Common myeloid progenitor, CD34-positive (primary cell): Measurements from ENCODE around the gene KCNJ5.

Experiments
- CTCF ChIA-PET: fragments of 350-600 bp; sonication (Branson Sonifier 250); formaldehyde crosslinking; loops from one replicate; lab custom pipeline; 2021; ENCODE audit warnings: antibody characterized with exemption; lab: Charles Lee
- POLR2A ChIA-PET: fragments of 350-600 bp; sonication (Branson Sonifier 250); formaldehyde crosslinking; loops from one replicate; lab custom pipeline; 2021; ENCODE audit warnings: antibody characterized with exemption; lab: Charles Lee
- DNase-seq, 3 donors: peaks; one replicate each; pipeline versions ENCODE4 v3.0.0 to v3.0.0-alpha.2; 2013
- H3K27ac ChIP-seq, 2 experiments: 1 replicate in 1 of 2; 2 replicates in 1 of 2; pipeline ENCODE4 v1.7.0; 2013; ENCODE audit warnings: inconsistent platforms in 2 of 2, low read length in 2 of 2, mild to moderate bottlenecking in 2 of 2, low read depth in 1 of 2, moderate library complexity in 1 of 2; ENCODE audit not compliant: severe bottlenecking in 2 of 2, insufficient read depth in 1 of 2, poor library complexity in 1 of 2
- H3K27me3 ChIP-seq, 5 experiments: replicated peaks in 2 of 5; 1 replicate in 3 of 5; 2 replicates in 2 of 5; pipeline versions ENCODE4 v1.6.1 to v1.7.0; 2013; ENCODE audit warnings: low read length in 4 of 5, mild to moderate bottlenecking in 2 of 5, moderate library complexity in 2 of 5, inconsistent platforms in 1 of 5; ENCODE audit not compliant: insufficient read depth in 5 of 5, control insufficient read depth in 4 of 5
- H3K36me3 ChIP-seq, 4 experiments: 1 replicate in 2 of 4; 2 replicates in 2 of 4; pipeline versions ENCODE4 v1.6.1 to v1.7.0; 2013; ENCODE audit warnings: low read length in 3 of 4, control low read depth in 1 of 4, mild to moderate bottlenecking in 1 of 4; ENCODE audit not compliant: control insufficient read depth in 4 of 4, insufficient read depth in 4 of 4
- H3K4me1 ChIP-seq, 4 experiments: 1 replicate in 3 of 4; 2 replicates in 1 of 4; pipeline versions ENCODE4 v1.6.1 to v1.7.1; 2013; ENCODE audit warnings: low read length in 3 of 4, mild to moderate bottlenecking in 3 of 4, control low read depth in 1 of 4, inconsistent platforms in 1 of 4, moderate library complexity in 1 of 4; ENCODE audit not compliant: control insufficient read depth in 4 of 4, insufficient read depth in 4 of 4; ENCODE audit errors: control extremely low read depth in 1 of 4
- H3K4me3 ChIP-seq, 7 experiments: 1 replicate in 4 of 7; 2 replicates in 3 of 7; pipeline versions ENCODE4 v1.5.1 to v1.7.0; 2013; ENCODE audit warnings: mild to moderate bottlenecking in 7 of 7, low read length in 6 of 7, moderate library complexity in 6 of 7, inconsistent platforms in 2 of 7, low read depth in 2 of 7, control low read depth in 1 of 7; ENCODE audit not compliant: insufficient read depth in 4 of 7, control insufficient read depth in 1 of 7; ENCODE audit errors: extremely low read depth in 1 of 7
- H3K9me3 ChIP-seq, 5 experiments: 1 replicate in 4 of 5; 2 replicates in 1 of 5; pipeline versions ENCODE4 v1.6.1 to v1.7.1; 2013; ENCODE audit warnings: low read length in 4 of 5, mild to moderate bottlenecking in 2 of 5, inconsistent platforms in 1 of 5, low read depth in 1 of 5, moderate library complexity in 1 of 5; ENCODE audit not compliant: control insufficient read depth in 4 of 5, insufficient read depth in 2 of 5; ENCODE audit errors: control extremely low read depth in 1 of 5
- WGBS: methylation state at CpG from one replicate; pipeline ENCODE4 v1.1.5; 2013; ENCODE audit not compliant: insufficient coverage; 5-methylcytosine and 5-hydroxymethylcytosine counted together

Gene KCNJ5

GRCh38 chr11:128931066-128931465 is 39.9 kb downstream of the KCNJ5 start:
- Histone ChIP-seq H3K27me3 (peaks cover 0 to 5% (median 0%) of the 10 kb centered on the region in 5 experiments), H3K27ac (no peak overlapping the region), H3K9me3 (peaks cover 0 to 10% (median 5%) of the 10 kb centered on the region in 5 experiments), H3K36me3 (no peaks in the 10 kb centered on the region), H3K4me3 (no peak overlapping the region), H3K4me1 (peaks cover 0 to 6% (median 0%) of the 10 kb centered on the region in 4 experiments)
- POLR2A ChIA-PET, result no interaction called here
- no peak for DNase-seq
- WGBS, result no CpG with 5 or more reads among the region's 3 CpGs
- CTCF ChIA-PET, result interaction anchor here (1.0 to 34.5 kb wide), 4 partner anchors 10 to 42 kb away, joined by 3 to 640 read pairs (median 3); partner anchors contain the start of gene KCNJ5

DNA sequence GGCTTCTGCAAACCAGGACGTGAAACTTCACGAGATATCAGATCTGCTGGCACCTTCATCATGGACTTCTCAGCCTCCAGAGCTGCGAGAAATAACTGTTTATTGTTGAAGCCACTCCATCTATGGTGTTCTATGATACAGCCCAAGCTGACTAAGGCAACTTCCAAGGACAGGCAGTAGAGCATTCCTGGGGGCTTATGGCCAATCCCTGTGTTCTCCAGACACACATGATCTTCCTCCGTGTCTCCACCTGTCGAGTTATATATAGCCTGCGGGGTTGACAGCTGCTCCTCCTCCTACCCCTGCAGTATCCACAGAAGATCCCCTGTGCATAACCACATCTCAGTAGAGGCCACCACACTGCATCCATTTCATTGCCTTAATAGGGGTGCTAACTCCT is 40.5 kb downstream of the KCNJ5 start:
- Histone ChIP-seq H3K27me3 (peaks cover 0 to 2% (median 0%) of the 10 kb centered on the region in 5 experiments), H3K36me3 (no peaks in the 10 kb centered on the region), H3K27ac (no peak overlapping the region), H3K4me3 (no peak overlapping the region), H3K4me1 (peaks cover 0 to 6% (median 0%) of the 10 kb centered on the region in 4 experiments), H3K9me3 (peaks cover 0 to 10% (median 5%) of the 10 kb centered on the region in 5 experiments)
- no peak for DNase-seq
- WGBS, result 100% methylated on average over 4 of the region's 6 CpGs
- POLR2A ChIA-PET, result no interaction called here
- CTCF ChIA-PET, result interaction anchor here (1.0 to 34.5 kb wide), 5 partner anchors 9 to 42 kb away, joined by 3 to 640 read pairs (median 3); partner anchors contain the start of gene KCNJ5

DNA sequence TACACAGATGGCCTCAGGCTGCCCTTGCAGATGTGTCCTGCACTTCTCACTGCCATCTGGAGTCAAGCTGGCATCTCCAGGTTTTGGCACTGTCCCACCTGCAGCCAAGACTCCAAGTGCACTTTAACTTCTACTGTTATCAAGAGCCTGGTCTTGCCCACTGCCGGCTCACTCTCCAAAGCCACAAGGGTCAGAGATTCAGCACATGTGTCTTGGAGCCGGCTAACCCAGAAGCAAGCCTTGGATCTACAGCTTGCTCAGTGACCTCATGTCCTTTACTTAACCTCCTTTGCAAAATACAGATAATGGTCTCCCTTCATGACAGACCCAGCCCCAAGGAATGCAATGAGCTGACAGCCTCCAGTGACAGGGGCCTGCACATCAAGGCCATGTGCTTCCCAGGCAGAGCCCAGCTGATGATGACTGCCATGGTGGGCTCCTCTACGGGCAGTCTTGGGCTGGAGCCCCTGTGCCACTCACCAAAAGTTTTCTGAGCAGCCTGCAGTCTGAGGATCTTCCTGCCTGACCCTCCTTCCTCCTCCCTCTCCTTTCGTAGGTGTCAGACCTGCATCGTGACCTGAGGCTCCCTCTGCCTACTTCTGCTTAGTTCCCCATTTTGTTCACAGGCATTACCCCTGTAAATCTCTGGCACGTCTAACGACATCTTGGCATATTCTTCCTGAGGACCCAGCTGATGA is 42.5 kb downstream of the KCNJ5 start:
- no peaks in the 10 kb centered on the region for H3K27me3 ChIP-seq
- peaks cover 0 to 10% (median 5%) of the 10 kb centered on the region in 5 experiments for H3K9me3 ChIP-seq
- no peak overlapping the region for H3K4me3 ChIP-seq
- peak in 1 of 3 donors; percentile 23 for DNase-seq
- ChIA-PET CTCF (interaction anchor here (1.3 to 34.5 kb wide), 5 partner anchors 14 to 44 kb away, joined by 3 to 640 read pairs (median 10); partner anchors contain the start of gene KCNJ5), POLR2A (no interaction called here)
- 91% methylated on average over 7 of the region's 7 CpGs for WGBS
- peaks cover 0 to under 1% (median 0%) of the 10 kb centered on the region in 4 experiments for H3K4me1 ChIP-seq
- no peaks in the 10 kb centered on the region for H3K36me3 ChIP-seq
- no peak overlapping the region for H3K27ac ChIP-seq

DNA sequence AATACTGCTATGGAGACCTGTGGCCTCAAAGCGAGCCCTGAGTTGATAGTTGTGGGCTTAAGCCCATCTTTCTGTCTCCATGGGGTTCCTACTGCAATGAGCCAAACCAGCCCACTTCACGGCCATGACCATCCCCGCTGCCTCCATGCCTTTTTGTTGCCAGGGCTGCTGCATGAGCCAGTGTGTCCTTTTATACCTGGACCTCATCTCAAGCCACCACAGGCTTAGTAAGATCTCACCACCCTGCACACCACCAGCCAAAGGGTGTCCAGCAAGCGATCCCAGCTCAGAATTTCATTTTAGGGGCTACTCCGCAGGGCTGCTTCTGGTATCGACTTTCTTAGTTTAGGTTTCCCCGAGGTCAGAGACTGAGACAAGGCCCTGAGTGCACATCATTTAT is 43.2 kb downstream of the KCNJ5 start:
- Histone ChIP-seq H3K9me3 (peaks cover 0 to 10% (median 5%) of the 10 kb centered on the region in 5 experiments), H3K36me3 (no peaks in the 10 kb centered on the region), H3K4me1 (no peaks in the 10 kb centered on the region), H3K27ac (no peak overlapping the region), H3K4me3 (no peak overlapping the region), H3K27me3 (no peaks in the 10 kb centered on the region)
- DNase-seq, result no peak
- POLR2A ChIA-PET, result no interaction called here
- CTCF ChIA-PET, result interaction anchor here (1.3 to 34.5 kb wide), 5 partner anchors 13 to 45 kb away, joined by 3 to 640 read pairs (median 10); partner anchors contain the start of gene KCNJ5
- WGBS, result 99% methylated on average over 7 of the region's 7 CpGs

GRCh38 chr11:128934926-128935325 is 43.8 kb downstream of the KCNJ5 start:
- Histone ChIP-seq H3K27me3 (no peaks in the 10 kb centered on the region), H3K9me3 (peaks cover 0 to 10% (median 5%) of the 10 kb centered on the region in 5 experiments), H3K4me3 (no peak overlapping the region), H3K27ac (no peak overlapping the region), H3K36me3 (no peaks in the 10 kb centered on the region), H3K4me1 (no peaks in the 10 kb centered on the region)
- 96% methylated on average over 5 of the region's 10 CpGs for WGBS
- ChIA-PET CTCF (interaction anchor here (1.3 to 34.5 kb wide), 5 partner anchors 13 to 45 kb away, joined by 3 to 640 read pairs (median 10); partner anchors contain the start of gene KCNJ5), POLR2A (no interaction called here)
- DNase-seq, result no peak

GRCh38 chr11:128936606-128937251 is 45.6 kb downstream of the KCNJ5 start:
- H3K36me3 ChIP-seq, result no peaks in the 10 kb centered on the region
- WGBS, result 97% methylated on average over 16 of the region's 16 CpGs
- H3K4me1 ChIP-seq, result no peaks in the 10 kb centered on the region
- peaks cover 0 to 10% (median 5%) of the 10 kb centered on the region in 5 experiments for H3K9me3 ChIP-seq
- H3K27ac ChIP-seq, result no peak overlapping the region
- POLR2A ChIA-PET, result no interaction called here
- CTCF ChIA-PET, result interaction anchor here (1.4 to 34.5 kb wide), 4 partner anchors 9 to 47 kb away, joined by 4 to 640 read pairs (median 39); partner anchors contain the start of gene KCNJ5
- DNase-seq, result no peak
- H3K27me3 ChIP-seq, result peaks cover 0 to 5% (median 0%) of the 10 kb centered on the region in 5 experiments
- no peak overlapping the region for H3K4me3 ChIP-seq
